SK-N-SH (cell line): ENCODE measurements around the gene ABCA3.

Experiments used
- GABPA ChIP-seq: IDR thresholded peaks from 2 replicates; pipeline ENCODE4 v1.4.0; 2012; ENCODE audit warnings: low read depth, mild to moderate bottlenecking
- MAX ChIP-seq: IDR thresholded peaks from 2 replicates; pipeline ENCODE4 v1.4.0; 2012; ENCODE audit warnings: low read depth
- POLR2AphosphoS5 ChIP-seq: IDR thresholded peaks from 2 replicates; pipeline ENCODE4 v1.6.1; 2012; ENCODE audit warnings: low read depth, low read length
- RAD21 ChIP-seq: IDR thresholded peaks from 2 replicates; pipeline ENCODE4 v1.6.1; 2012; ENCODE audit warnings: mild to moderate bottlenecking, low read length
- RXRA ChIP-seq: IDR thresholded peaks from 2 replicates; pipeline ENCODE4 v1.4.0; 2012; ENCODE audit warnings: low read depth, mild to moderate bottlenecking, borderline replicate concordance
- TF ChIP-seq, protein P1 (sequence below): fragments of 200-600 bp; sonication (generic); IDR thresholded peaks from 2 replicates; pipeline ENCODE4 v1.6.1; 2017; ENCODE audit warnings: antibody characterized with exemption, mild to moderate bottlenecking, moderate library complexity

GRCh38 chr16:2299121-2299914 lies 41.2 kb downstream of the ABCA3 start:
- TF ChIP-seq RAD21 = no peak
- no peak for TF ChIP-seq RXRA
- no peak for TF ChIP-seq POLR2AphosphoS5
- TF ChIP-seq, protein P1, sequence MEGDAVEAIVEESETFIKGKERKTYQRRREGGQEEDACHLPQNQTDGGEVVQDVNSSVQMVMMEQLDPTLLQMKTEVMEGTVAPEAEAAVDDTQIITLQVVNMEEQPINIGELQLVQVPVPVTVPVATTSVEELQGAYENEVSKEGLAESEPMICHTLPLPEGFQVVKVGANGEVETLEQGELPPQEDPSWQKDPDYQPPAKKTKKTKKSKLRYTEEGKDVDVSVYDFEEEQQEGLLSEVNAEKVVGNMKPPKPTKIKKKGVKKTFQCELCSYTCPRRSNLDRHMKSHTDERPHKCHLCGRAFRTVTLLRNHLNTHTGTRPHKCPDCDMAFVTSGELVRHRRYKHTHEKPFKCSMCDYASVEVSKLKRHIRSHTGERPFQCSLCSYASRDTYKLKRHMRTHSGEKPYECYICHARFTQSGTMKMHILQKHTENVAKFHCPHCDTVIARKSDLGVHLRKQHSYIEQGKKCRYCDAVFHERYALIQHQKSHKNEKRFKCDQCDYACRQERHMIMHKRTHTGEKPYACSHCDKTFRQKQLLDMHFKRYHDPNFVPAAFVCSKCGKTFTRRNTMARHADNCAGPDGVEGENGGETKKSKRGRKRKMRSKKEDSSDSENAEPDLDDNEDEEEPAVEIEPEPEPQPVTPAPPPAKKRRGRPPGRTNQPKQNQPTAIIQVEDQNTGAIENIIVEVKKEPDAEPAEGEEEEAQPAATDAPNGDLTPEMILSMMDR = no peak
- no peak for TF ChIP-seq MAX
- no peak for TF ChIP-seq GABPA
